ENCODE data around the gene TNS1. TPM values are rescaled to one million over a fixed set of nuclear protein-coding genes. Genes with fewer than 3 reads are reported as not detected.

Gene TNS1
- total RNA-seq, 6 experiments from 2014 or later: 113 to 139 (median 126) TPM

- DNase-seq: no peak
- no peak for TF ChIP-seq CTCF (IDR thresholded peaks at IDR 0.05)
- H3K36me3 Mint-ChIP-seq (ENCODE audit: low read depth): peaks cover 29% of the 10 kb centered on the region
- H3K9me3 Mint-ChIP-seq: no peaks in the 10 kb centered on the region; the same call in 1 of the 2 replicates
- no peaks in the 10 kb centered on the region; the same call in none of the 2 replicates for H3K27me3 Mint-ChIP-seq (ENCODE audit: insufficient read depth)
- peaks cover 97% of the 10 kb centered on the region for H3K4me1 Mint-ChIP-seq (ENCODE audit: low read depth)
- H3K4me3 Mint-ChIP-seq: no peak overlapping the region; the same call in 1 of the 2 replicates
- peak overlapping the region; percentile 92 for H3K27ac Mint-ChIP-seq
These were observed 5.3 kb downstream of the TNS1 start for GRCh38 chr2:217997510-217997909.

DNA sequence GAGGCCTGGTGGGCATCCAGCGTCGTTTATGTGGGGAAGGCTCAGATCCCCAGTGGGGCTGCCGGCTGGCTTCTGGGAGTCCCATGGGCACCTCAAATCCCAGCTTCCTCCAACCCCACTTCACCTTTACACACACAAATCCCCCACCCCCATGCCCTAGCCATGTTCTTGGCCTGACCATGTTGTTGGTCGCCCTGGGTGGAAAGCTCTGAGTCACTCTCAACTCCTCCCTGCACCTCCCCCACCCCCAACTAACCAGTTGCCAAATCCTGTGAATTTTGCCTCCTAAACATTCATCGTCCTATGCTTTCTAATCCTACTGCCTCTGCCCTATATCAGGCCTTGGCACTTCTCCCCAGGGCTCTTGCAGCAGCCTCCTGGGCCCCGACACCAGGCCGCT lies 6.4 kb downstream of the TNS1 start:
- TF ChIP-seq CTCF (IDR thresholded peaks at IDR 0.05): no peak
- Mint-ChIP-seq H3K36me3 (ENCODE audit: low read depth) (peaks cover 33% of the 10 kb centered on the region), H3K4me1 (ENCODE audit: low read depth) (peaks cover 99% of the 10 kb centered on the region), H3K4me3 (peak overlapping the region; percentile 81), H3K27ac (peak overlapping the region; percentile 92), H3K27me3 (ENCODE audit: insufficient read depth) (peaks cover 1% of the 10 kb centered on the region), H3K9me3 (no peaks in the 10 kb centered on the region; the same call in 1 of the 2 replicates)
- peak; percentile 57 for DNase-seq

DNA sequence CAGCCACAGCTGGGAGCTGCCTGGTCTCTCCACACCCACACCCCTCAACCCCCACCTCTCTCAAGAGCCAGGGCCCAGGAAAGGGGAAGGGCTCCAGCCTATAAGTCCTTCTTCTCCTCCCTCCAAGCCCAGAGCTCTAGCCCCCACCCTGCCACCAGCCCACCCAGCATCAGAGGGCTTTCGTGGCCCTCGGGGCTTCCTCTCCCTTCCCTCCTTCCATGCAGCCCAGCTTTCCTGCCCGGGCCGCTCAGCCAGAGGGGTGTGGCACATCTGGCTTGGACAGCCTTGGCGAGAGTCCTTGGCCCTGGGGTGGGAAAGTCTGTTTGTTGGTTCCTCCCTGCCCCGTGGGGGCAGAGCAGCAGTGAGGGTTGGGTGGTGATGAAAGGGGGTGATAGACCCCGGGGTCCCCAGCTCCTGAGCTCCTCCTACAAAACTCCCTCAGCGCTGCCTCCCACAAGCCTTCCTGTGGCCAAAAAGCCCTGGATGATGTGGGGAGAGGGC lies 7.0 kb downstream of the TNS1 start:
- peak overlapping the region; percentile 81 for H3K4me3 Mint-ChIP-seq
- TF ChIP-seq CTCF (IDR thresholded peaks at IDR 0.05): no peak
- H3K9me3 Mint-ChIP-seq: no peaks in the 10 kb centered on the region; the same call in 1 of the 2 replicates
- no peak for DNase-seq
- H3K27ac Mint-ChIP-seq: peak overlapping the region; percentile 92
- H3K27me3 Mint-ChIP-seq (ENCODE audit: insufficient read depth): peaks cover 3% of the 10 kb centered on the region
- peaks cover 34% of the 10 kb centered on the region for H3K36me3 Mint-ChIP-seq (ENCODE audit: low read depth)
- H3K4me1 Mint-ChIP-seq (ENCODE audit: low read depth): peaks cover 94% of the 10 kb centered on the region

DNA sequence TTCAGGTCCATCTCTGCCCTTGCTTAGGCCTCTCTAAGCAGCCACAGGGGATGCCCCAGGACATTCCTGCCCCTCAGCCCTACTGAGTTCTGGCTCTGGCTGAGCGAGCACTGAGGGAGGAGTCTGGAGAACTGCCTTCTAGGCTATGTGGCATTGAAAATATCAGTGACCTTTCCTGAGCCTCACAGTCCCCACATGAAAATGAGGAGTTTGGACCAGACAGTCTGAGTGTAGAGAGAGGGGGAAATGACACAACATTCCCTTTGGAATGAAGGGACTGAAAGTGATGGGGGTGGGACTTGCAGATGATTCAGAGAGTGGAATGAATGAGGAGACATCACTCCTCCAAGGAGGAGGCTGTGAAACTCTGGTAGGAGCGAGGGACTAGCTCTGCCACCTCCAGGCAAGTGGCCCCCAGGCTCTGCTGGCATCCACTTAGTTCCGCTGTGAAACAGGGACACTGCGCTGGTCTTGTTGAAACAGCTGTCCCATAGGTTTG lies 8.0 kb downstream of the TNS1 start:
- no peak for TF ChIP-seq CTCF (IDR thresholded peaks at IDR 0.05)
- DNase-seq: peak; percentile 88
- peaks cover 84% of the 10 kb centered on the region for H3K4me1 Mint-ChIP-seq (ENCODE audit: low read depth)
- peak overlapping the region; percentile 81 for H3K4me3 Mint-ChIP-seq
- no peaks in the 10 kb centered on the region; the same call in 1 of the 2 replicates for H3K9me3 Mint-ChIP-seq
- peaks cover 3% of the 10 kb centered on the region for H3K27me3 Mint-ChIP-seq (ENCODE audit: insufficient read depth)
- H3K27ac Mint-ChIP-seq: peak overlapping the region; percentile 92
- peaks cover 29% of the 10 kb centered on the region for H3K36me3 Mint-ChIP-seq (ENCODE audit: low read depth)

DNA sequence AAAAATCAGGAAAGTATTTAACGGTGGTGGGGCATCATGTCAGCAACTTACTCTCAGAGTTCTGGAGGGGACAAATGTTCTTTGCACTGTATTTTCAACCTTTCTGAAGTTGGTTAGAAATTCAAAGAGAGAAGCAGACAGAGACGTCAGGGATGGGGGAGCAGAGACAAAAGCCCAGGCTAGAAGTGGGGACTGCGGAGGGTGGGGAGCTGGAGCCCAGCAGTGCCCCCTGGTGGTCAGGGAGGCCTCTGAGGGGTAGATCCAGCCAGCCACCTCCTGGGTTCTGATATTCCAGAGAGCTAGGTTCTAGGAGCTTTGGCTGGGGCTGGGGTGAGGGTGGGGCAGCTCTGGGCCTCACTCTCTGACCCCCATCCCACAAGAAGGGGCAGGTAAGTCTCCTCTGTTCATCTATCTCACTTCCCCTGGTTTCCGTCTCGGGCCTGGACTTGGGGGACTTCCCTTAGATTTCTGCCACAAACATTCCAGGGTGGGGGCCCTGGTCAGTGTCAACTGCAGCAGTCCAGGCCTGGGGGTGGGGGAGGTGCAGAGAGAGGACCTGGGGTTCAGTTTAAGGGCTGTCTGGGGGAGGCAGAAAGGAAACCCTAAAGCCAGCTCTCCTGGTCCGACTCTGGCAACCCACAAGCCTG lies 8.9 kb downstream of the TNS1 start:
- peak; percentile 87 for TF ChIP-seq CTCF (IDR thresholded peaks at IDR 0.05)
- H3K27me3 Mint-ChIP-seq (ENCODE audit: insufficient read depth): peaks cover 3% of the 10 kb centered on the region
- peak overlapping the region; percentile 81 for H3K4me3 Mint-ChIP-seq
- no peaks in the 10 kb centered on the region; the same call in 1 of the 2 replicates for H3K9me3 Mint-ChIP-seq
- peaks cover 75% of the 10 kb centered on the region for H3K4me1 Mint-ChIP-seq (ENCODE audit: low read depth)
- H3K36me3 Mint-ChIP-seq (ENCODE audit: low read depth): peaks cover 32% of the 10 kb centered on the region
- peak overlapping the region; percentile 92 for H3K27ac Mint-ChIP-seq
- no peak for DNase-seq

All from HFFc6 (cell line).